ENCODE measurements around the gene CATSPER3. TPM values are rescaled to one million over a fixed set of nuclear protein-coding genes. Genes with fewer than 3 reads are reported as not detected.

The CATSPER3 gene
- total and polyA plus RNA-seq, 2 of the 8 experiments (the other 6 are each of a cell fraction or from before 2014, with no cell fraction given) = 0.62 TPM; not detected in 1

GRCh38 chr5:134920848-134921575 lies 46.7 kb upstream of the CATSPER3 start:
- Histone ChIP-seq H2BK120ac (replicated peaks; ENCODE audit: low read depth, low read length) (no peak overlapping the region), H4K5ac (ENCODE audit: insufficient read length, low read depth, low read length) (no peak overlapping the region), H3K9me3 (ENCODE audit: insufficient read depth in 2 of 2, low read depth in 1 of 2, low read length in 1 of 2) (no peaks in the 10 kb centered on the region), H3K4ac (replicated peaks; ENCODE audit: insufficient read length, low read depth, low read length) (no peak overlapping the region), H4K91ac (replicated peaks; ENCODE audit: insufficient read length, low read length) (no peak overlapping the region), H3K56ac (replicated peaks; ENCODE audit: insufficient read length, low read depth, low read length) (no peak overlapping the region), H3K27me3 (replicated peaks in 1 of 4; ENCODE audit: control insufficient read depth in 3 of 4, extremely low read depth in 1 of 4, insufficient read depth in 3 of 4, low read length in 3 of 4) (no peaks in the 10 kb centered on the region), H2BK5ac (ENCODE audit: low read depth, low read length) (no peak overlapping the region), H3K27ac (ENCODE audit: low read depth, low read length) (no peak overlapping the region), H3K4me1 (replicated peaks in 1 of 4; ENCODE audit: control insufficient read depth in 3 of 4, insufficient read depth in 4 of 4, low read length in 3 of 4) (no peaks in the 10 kb centered on the region; a peak in 1 of 7 replicates), H2BK15ac (ENCODE audit: low read length) (no peak overlapping the region), H2AFZ (ENCODE audit: low read length) (no peak overlapping the region), H2AK5ac (ENCODE audit: low read depth, low read length) (no peak overlapping the region), H3K79me2 (ENCODE audit: control insufficient read depth in 1 of 2, insufficient read depth in 2 of 2, low read length in 2 of 2) (0 out of 4 replicates have a peak, but pooled peaks cover 0 to 3% of the 10 kb centered on the region in 2 experiments), H3K23ac (ENCODE audit: insufficient read length) (no peak overlapping the region), H4K8ac (ENCODE audit: extremely low read depth, insufficient read depth, low read length) (no peak overlapping the region; the same call in 1 of the 2 replicates), H3K23me2 (ENCODE audit: low read depth, low read length) (no peaks in the 10 kb centered on the region), H3K36me3 (ENCODE audit: control insufficient read depth in 2 of 4, insufficient read depth in 4 of 4, low read length in 3 of 4) (peaks cover 2 to 4% (median 3%) of the 10 kb centered on the region in 4 experiments; a peak in 6 of 8 replicates), H2BK12ac (ENCODE audit: low read depth, low read length) (no peak overlapping the region), H3K18ac (ENCODE audit: extremely low read depth, low read length) (no peak overlapping the region), H3K9ac (replicated peaks in 1 of 4; ENCODE audit: extremely low read depth in 1 of 4, low read depth in 3 of 4, low read length in 3 of 4) (no peak overlapping the region), H3K14ac (ENCODE audit: insufficient read length) (no peak overlapping the region), H3K4me3 (ENCODE audit: extremely low read depth in 1 of 4, insufficient read depth in 2 of 4, low read depth in 3 of 4, low read length in 4 of 4) (no peak overlapping the region), H3K79me1 (ENCODE audit: low read depth, low read length) (no peaks in the 10 kb centered on the region), H2BK20ac (ENCODE audit: low read length) (no peak overlapping the region), H3K4me2 (ENCODE audit: insufficient read depth in 1 of 2, low read depth in 2 of 2, low read length in 2 of 2) (no peak overlapping the region), H4K20me1 (replicated peaks in 1 of 2; ENCODE audit: control insufficient read depth in 1 of 2, insufficient read depth in 2 of 2, low read length in 2 of 2) (peaks cover 0 to 6% of the 10 kb centered on the region in 2 experiments)
- 92% methylated on average over 9 of the region's 9 CpGs; no CpG with 5 or more reads in 1 of the 2 experiments for WGBS, 2 experiments (ENCODE audit: extremely low coverage in 1 of 2, insufficient coverage in 1 of 2, insufficient read length in 1 of 2, insufficient replicate concordance in 2 of 2, low coverage in 1 of 2, low lambda C conversion rate in 2 of 2, missing lambda C conversion rate in 1 of 2)
- DNase-seq (ENCODE audit: low read depth in 1 of 2, low spot score in 2 of 2) (no peak), FAIRE-seq (no peak)
- ChIA-PET POLR2A (ENCODE audit: partially characterized antibody) (interaction anchor here (0.7 to 3.0 kb wide), 3 partner anchors 11 to 76 kb away, joined by 3 to 8 read pairs (median 3); partner anchors contain the start of gene C5orf24), CTCF (ENCODE audit: partially characterized antibody) (interaction anchor here (0.6 to 7.4 kb wide), 10 partner anchors 9 to 270 kb away, joined by 3 to 49 read pairs (median 4); partner anchors contain the start of gene PCBD2)
